Measurements from ENCODE around the gene CEP72. TPM values are rescaled to one million over a fixed set of nuclear protein-coding genes. Genes with fewer than 3 reads are reported as not detected.
"Not testable (repeated sequence)": the region's sequence is repeated elsewhere in the genome, so short reads cannot be mapped to it uniquely, and the experiment has no call there.

CEP72 gene
- total and polyA plus RNA-seq, 10 of the 15 experiments (the other 5 are each of a cell fraction or from before 2014, with no cell fraction given), result 0.35 to 13.5 (median 8.3) TPM

GRCh38 chr5:581941-582340, 30.2 kb upstream of the CEP72 start:
- Histone ChIP-seq H3K4me2 (ENCODE audit: control insufficient read depth, insufficient read depth) (no peak overlapping the region), H3K4me3 (no peak overlapping the region), H3K27me3 (replicated peaks in 1 of 2; ENCODE audit: control insufficient read depth in 2 of 2, insufficient read depth in 2 of 2, low read length in 1 of 2) (no peaks in the 10 kb centered on the region; a peak in 1 of 4 replicates), H2AFZ (ENCODE audit: control insufficient read depth, low read depth, low read length) (no peak overlapping the region), H3K9me3 (replicated peaks; ENCODE audit: control insufficient read depth, insufficient read depth, low read length) (no peaks in the 10 kb centered on the region; the same call in 2 of the 3 replicates), H4K20me1 (ENCODE audit: control insufficient read depth, insufficient read depth) (no peaks in the 10 kb centered on the region), H3K36me3 (ENCODE audit: control insufficient read depth in 2 of 2, insufficient read depth in 2 of 2, low read length in 1 of 2) (no peaks in the 10 kb centered on the region), H3K9ac (ENCODE audit: control insufficient read depth, insufficient read depth, low read length) (no peak overlapping the region), H3K79me2 (ENCODE audit: control insufficient read depth, insufficient read depth, low read length) (no peaks in the 10 kb centered on the region), H3K27ac (ENCODE audit: control insufficient read depth, insufficient read depth) (no peak overlapping the region), H3K4me1 (ENCODE audit: control insufficient read depth, insufficient read depth, low read length) (no peaks in the 10 kb centered on the region)
- in situ Hi-C loops (cut with MboI) (no loop called here), intact Hi-C loops (cut with micrococcal nuclease; ENCODE audit: unreplicated experiment) (no loop called here)
- no peak for TF ChIP-seq ZNF207 (IDR thresholded peaks at IDR 0.05; ENCODE audit: borderline replicate concordance)
- no peak for TF ChIP-seq USF2 (IDR thresholded peaks at IDR 0.05; ENCODE audit: borderline replicate concordance, low read depth, low read length)
- TF ChIP-seq MTA3 (IDR thresholded peaks at IDR 0.05; ENCODE audit: borderline replicate concordance, low read length), result no peak
- TF ChIP-seq PKNOX1 (IDR thresholded peaks at IDR 0.05), result no peak
- TF ChIP-seq KAT2A (conservative IDR thresholded peaks at IDR 0.05; ENCODE audit: control insufficient read depth, low read depth, low read length), result no peak
- ChIA-PET CTCF (no interaction called here), SMC1A (ENCODE audit: uncharacterized antibody, unreplicated experiment) (interaction anchor here (1.4 kb wide), 1 partner anchor 9 kb away, joined by 3 read pairs; no protein-coding TSS in a partner anchor), RAD21 (ENCODE audit: unreplicated experiment) (no interaction called here), POLR2A (no interaction called here)
- ATAC-seq, result no peak
- no peak for FAIRE-seq
- WGBS (ENCODE audit: insufficient coverage, insufficient replicate concordance, low lambda C conversion rate, missing lambda C conversion rate), result 59% methylated on average over 9 of the region's 9 CpGs
- no peak for DNase-seq (ENCODE audit: low read depth, low spot score)
- no TSS peak for BruUV-seq (replicated peaks)

DNA sequence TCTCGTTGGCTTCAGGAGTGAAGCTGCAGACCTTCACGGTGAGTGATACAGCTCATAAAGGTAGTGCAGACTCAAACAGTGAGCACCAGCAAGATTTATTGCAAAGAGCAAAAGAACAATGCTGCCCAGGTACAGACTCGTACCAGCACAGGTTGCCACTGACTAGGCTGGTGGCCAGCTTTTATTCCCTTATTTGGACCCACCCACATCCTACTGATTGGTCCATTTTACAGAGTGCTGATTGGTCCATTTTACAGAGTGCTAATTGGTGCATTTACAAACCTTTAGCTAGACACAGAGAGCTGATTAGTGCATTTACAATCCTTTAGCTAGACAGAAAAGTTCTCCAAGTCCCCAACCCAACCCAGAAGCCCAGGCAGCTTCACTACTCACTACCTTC, 29.7 kb upstream of the CEP72 start:
- CTCF ChIA-PET; in situ Hi-C loops (cut with MboI): not testable (repeated sequence)

More for the DNA sequence above, 29.7 kb upstream of the CEP72 start:
- 53% methylated on average over 3 of the region's 3 CpGs for WGBS (ENCODE audit: insufficient coverage, insufficient replicate concordance, low lambda C conversion rate, missing lambda C conversion rate)
- SMC1A ChIA-PET (ENCODE audit: uncharacterized antibody, unreplicated experiment), result interaction anchor here (1.4 kb wide), 1 partner anchor 9 kb away, joined by 3 read pairs; no protein-coding TSS in a partner anchor
- BruUV-seq (replicated peaks); DNase-seq (ENCODE audit: low read depth, low spot score); H3K4me2 ChIP-seq (ENCODE audit: control insufficient read depth, insufficient read depth); RAD21 ChIA-PET (ENCODE audit: unreplicated experiment); H3K9ac ChIP-seq (ENCODE audit: control insufficient read depth, insufficient read depth, low read length); H3K9me3 ChIP-seq (replicated peaks; ENCODE audit: control insufficient read depth, insufficient read depth, low read length); H3K4me3 ChIP-seq; ATAC-seq; H3K27ac ChIP-seq (ENCODE audit: control insufficient read depth, insufficient read depth); H3K36me3 ChIP-seq (ENCODE audit: control insufficient read depth in 2 of 2, insufficient read depth in 2 of 2, low read length in 1 of 2); FAIRE-seq; H4K20me1 ChIP-seq (ENCODE audit: control insufficient read depth, insufficient read depth); POLR2A ChIA-PET; H3K4me1 ChIP-seq (ENCODE audit: control insufficient read depth, insufficient read depth, low read length); H2AFZ ChIP-seq (ENCODE audit: control insufficient read depth, low read depth, low read length); H3K79me2 ChIP-seq (ENCODE audit: control insufficient read depth, insufficient read depth, low read length); H3K27me3 ChIP-seq (replicated peaks in 1 of 2; ENCODE audit: control insufficient read depth in 2 of 2, insufficient read depth in 2 of 2, low read length in 1 of 2); intact Hi-C loops (cut with micrococcal nuclease; ENCODE audit: unreplicated experiment): not testable (repeated sequence)

Data from GM12878 (cell line).